ENCODE measurements around the gene TRPC3.
"Not testable (repeated sequence)": the region's sequence is repeated elsewhere in the genome, so short reads cannot be mapped to it uniquely, and the experiment has no call there.

The TRPC3 gene

GRCh38 chr4:121950212-121950679, 1.6 kb downstream of the TRPC3 start:
- DNase-seq: peak in 51 of 56 donors; percentile 11 to 81 (median 49)

GRCh38 chr4:121946644-121947043, 5.2 kb downstream of the TRPC3 start:
- no peak for DNase-seq

GRCh38 chr4:121943941-121944340, 7.9 kb downstream of the TRPC3 start:
- DNase-seq: no peak

GRCh38 chr4:121939690-121940089, 12.2 kb downstream of the TRPC3 start:
- DNase-seq: no peak

- no peak for DNase-seq
Observed at GRCh38 chr4:121938282-121939092, 13.4 kb downstream of the TRPC3 start.

GRCh38 chr4:121936101-121936500, 15.8 kb downstream of the TRPC3 start:
- no peak for DNase-seq

GRCh38 chr4:121934635-121935034, 17.2 kb downstream of the TRPC3 start:
- DNase-seq: no peak

- DNase-seq: no peak
Observed at GRCh38 chr4:121932212-121932974, 19.5 kb downstream of the TRPC3 start.

GRCh38 chr4:121930304-121930703, 21.6 kb downstream of the TRPC3 start:
- no peak for DNase-seq

- no peak for DNase-seq
Observed at GRCh38 chr4:121927948-121928347, 23.9 kb downstream of the TRPC3 start.

- DNase-seq: not testable (repeated sequence)
Observed at GRCh38 chr4:121926490-121926889, 25.4 kb downstream of the TRPC3 start.

GRCh38 chr4:121923306-121923705, 28.6 kb downstream of the TRPC3 start:
- DNase-seq: no peak

GRCh38 chr4:121913667-121914066, 38.2 kb downstream of the TRPC3 start:
- DNase-seq: no peak

- DNase-seq: no peak
Observed at GRCh38 chr4:121908346-121908745, 43.5 kb downstream of the TRPC3 start.

GRCh38 chr4:121900132-121900983, 51.5 kb downstream of the TRPC3 start:
- DNase-seq: peak in 32 of 56 donors; percentile 0 to 72 (median 10)

GRCh38 chr4:121898150-121898549, 53.7 kb downstream of the TRPC3 start:
- no peak for DNase-seq

GRCh38 chr4:121888134-121888533, 63.7 kb downstream of the TRPC3 start:
- no peak for DNase-seq

- no peak for DNase-seq
Observed at GRCh38 chr4:121885115-121885514, 66.7 kb downstream of the TRPC3 start.

GRCh38 chr4:121881158-121881557, 70.7 kb downstream of the TRPC3 start:
- no peak for DNase-seq

GRCh38 chr4:121879135-121879534, 72.7 kb downstream of the TRPC3 start:
- no peak for DNase-seq

- no peak for DNase-seq
Observed at GRCh38 chr4:121877041-121877773, 74.7 kb downstream of the TRPC3 start.

Measured in nucleus accumbens (tissue), 56 donors.